Choroid plexus epithelial cell (primary cell): ENCODE measurements around the gene CFAP100.

Experiments used
- DNase-seq: peaks from one replicate; pipeline ENCODE4 v3.0.0-alpha.2; 2010; ENCODE audit warnings: low read depth
- H3K4me3 ChIP-seq: 2 replicates; pipeline ENCODE4 v1.5.1; 2011; ENCODE audit warnings: low read depth, mild to moderate bottlenecking, control low read depth, low read length, moderate library complexity
- TF ChIP-seq, protein P1 (sequence below): conservative IDR thresholded peaks from 2 replicates; pipeline ENCODE4 v1.5.1; 2011; ENCODE audit warnings: low read depth, mild to moderate bottlenecking, control low read depth, inconsistent platforms, low read length, moderate library complexity

Gene CFAP100

GRCh38 chr3:126390201-126390600 lies 4.5 kb upstream of the CFAP100 start:
- no peak for DNase-seq
- H3K4me3 ChIP-seq: no peak overlapping the region
- TF ChIP-seq, protein P1, sequence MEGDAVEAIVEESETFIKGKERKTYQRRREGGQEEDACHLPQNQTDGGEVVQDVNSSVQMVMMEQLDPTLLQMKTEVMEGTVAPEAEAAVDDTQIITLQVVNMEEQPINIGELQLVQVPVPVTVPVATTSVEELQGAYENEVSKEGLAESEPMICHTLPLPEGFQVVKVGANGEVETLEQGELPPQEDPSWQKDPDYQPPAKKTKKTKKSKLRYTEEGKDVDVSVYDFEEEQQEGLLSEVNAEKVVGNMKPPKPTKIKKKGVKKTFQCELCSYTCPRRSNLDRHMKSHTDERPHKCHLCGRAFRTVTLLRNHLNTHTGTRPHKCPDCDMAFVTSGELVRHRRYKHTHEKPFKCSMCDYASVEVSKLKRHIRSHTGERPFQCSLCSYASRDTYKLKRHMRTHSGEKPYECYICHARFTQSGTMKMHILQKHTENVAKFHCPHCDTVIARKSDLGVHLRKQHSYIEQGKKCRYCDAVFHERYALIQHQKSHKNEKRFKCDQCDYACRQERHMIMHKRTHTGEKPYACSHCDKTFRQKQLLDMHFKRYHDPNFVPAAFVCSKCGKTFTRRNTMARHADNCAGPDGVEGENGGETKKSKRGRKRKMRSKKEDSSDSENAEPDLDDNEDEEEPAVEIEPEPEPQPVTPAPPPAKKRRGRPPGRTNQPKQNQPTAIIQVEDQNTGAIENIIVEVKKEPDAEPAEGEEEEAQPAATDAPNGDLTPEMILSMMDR: no peak

DNA sequence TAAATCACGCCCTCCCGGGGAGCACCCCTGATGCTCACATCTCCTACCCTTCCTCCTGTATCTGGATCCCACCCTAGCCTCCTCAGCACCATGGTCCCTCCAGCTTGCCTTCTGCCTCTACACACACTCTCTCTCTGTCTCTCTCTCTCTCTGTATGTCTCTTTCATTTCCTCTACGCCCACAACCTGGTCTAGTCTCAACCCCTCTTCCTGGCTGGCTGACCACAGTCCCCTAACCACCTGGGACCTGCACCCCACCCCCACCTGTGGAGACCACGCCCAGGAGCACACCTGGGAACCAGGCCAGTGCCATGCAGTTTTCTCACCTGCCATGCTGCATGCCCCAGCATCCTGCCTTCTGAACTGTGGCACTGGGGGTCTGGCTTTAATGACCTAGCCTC lies 4.0 kb upstream of the CFAP100 start:
- TF ChIP-seq, protein P1: no peak
- no peak for DNase-seq
- H3K4me3 ChIP-seq: no peak overlapping the region

- H3K4me3 ChIP-seq: no peak overlapping the region
- DNase-seq: no peak
- TF ChIP-seq, protein P1: no peak
Measured at GRCh38 chr3:126391631-126392030, 3.1 kb upstream of the CFAP100 start.

- DNase-seq: no peak
- TF ChIP-seq, protein P1: no peak
- H3K4me3 ChIP-seq: no peak overlapping the region
Measured at GRCh38 chr3:126392246-126392645, 2.5 kb upstream of the CFAP100 start.

DNA sequence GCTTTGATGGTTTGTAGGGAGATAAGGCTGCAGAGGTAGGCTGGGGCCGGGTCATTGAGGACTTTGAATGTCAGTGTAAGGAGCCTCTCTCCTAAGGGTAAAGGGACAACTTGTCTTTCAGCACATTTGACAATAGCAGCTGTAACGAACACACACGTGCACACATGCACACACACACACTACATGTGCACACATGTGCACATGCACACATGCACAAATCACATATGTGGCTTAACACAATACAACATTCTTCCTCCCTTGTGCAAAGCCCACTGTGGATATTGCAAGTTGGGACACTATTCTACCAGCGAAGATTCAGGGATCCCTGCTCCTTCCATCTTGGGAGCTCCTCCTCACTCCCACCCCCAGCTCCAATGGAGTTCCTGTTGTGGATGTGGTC lies 1.1 kb upstream of the CFAP100 start:
- TF ChIP-seq, protein P1: no peak
- no peak for DNase-seq
- H3K4me3 ChIP-seq: no peak overlapping the region

DNA sequence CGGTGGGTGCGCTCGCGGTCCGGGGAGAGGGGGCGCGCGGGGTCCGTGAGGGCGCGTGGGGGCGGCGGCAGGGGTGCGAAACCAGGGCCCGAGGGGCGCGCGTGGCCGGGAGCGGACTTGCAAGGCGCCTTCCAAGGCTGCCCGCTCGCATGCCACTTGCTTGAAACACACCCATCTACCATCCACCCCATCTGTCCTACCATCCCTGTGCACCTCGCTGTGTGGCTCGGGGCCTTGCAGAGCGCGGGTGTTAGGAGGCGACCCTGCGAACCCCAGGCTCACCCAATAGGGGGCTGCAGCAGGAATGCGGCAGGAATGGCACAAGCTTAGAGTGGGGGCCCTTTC lies 240 bp downstream of the CFAP100 start:
- DNase-seq: no peak
- TF ChIP-seq, protein P1: no peak
- no peak overlapping the region for H3K4me3 ChIP-seq

DNA sequence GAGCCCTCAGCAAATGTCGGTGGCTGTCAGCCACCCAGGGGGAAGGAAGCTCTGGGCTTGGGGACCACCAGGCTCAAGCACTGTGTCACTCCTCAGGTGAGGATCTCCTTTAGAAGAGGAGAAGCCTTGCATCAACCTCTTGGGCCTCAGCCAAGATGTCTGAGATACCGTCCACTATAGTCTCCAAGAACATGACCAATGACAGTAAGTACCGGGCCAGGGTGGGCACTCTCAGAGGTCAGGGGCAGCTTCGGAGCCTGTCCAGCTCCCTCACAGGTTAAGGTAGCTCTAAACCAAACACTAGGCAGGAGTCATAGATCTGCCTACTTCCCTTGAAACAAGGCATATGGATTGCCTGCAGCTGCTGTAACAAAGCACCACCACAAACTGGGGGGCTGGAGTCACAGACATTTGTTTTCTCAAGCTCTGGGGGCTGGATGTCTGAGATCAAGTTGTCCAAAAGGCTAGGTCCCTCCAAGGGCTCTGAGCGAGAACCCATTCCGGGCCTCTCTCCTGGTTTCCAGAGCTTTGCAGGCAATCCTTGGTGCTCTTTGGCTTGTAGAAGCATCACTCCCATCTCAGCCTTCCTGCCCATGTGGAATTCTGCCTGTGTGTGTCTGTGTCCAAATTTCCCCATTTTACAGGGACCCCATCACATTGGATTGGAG lies 1.3 kb downstream of the CFAP100 start:
- TF ChIP-seq, protein P1: no peak
- DNase-seq: no peak
- no peak overlapping the region for H3K4me3 ChIP-seq
